ENCODE data around the gene LRFN4. TPM values are rescaled to one million over a fixed set of nuclear protein-coding genes. Genes with fewer than 3 reads are reported as not detected.

Gene LRFN4
- total and polyA plus RNA-seq, 2 of the 13 experiments (the other 11 are each of a cell fraction or from before 2014, with no cell fraction given), result 1.3 to 6.8 TPM

- TF ChIP-seq KDM6A (CRISPR knock-in tag; IDR thresholded peaks at IDR 0.05; ENCODE audit: low read depth) (peak; percentile 92), AKAP8 (CRISPR knock-in tag; IDR thresholded peaks at IDR 0.05) (no peak), RXRA (CRISPR knock-in tag; IDR thresholded peaks at IDR 0.05) (peak; percentile 90; the same call in 1 of the 2 replicates), ZKSCAN8 (CRISPR knock-in tag; IDR thresholded peaks at IDR 0.05; ENCODE audit: borderline replicate concordance) (peak; percentile 93; the same call in 1 of the 2 replicates), SAFB2 (CRISPR knock-in tag; IDR thresholded peaks at IDR 0.05; ENCODE audit: borderline replicate concordance, low read depth) (no peak), ZNF274 (CRISPR knock-in tag; IDR thresholded peaks at IDR 0.05) (no peak; the same call in 1 of the 2 replicates), ZNF720 (CRISPR knock-in tag; IDR thresholded peaks at IDR 0.05) (no peak), DMTF1 (CRISPR knock-in tag; IDR thresholded peaks at IDR 0.05) (no peak), IKZF1 (IDR thresholded peaks at IDR 0.05) (no peak), ZBTB1 (CRISPR knock-in tag; IDR thresholded peaks at IDR 0.05; ENCODE audit: borderline replicate concordance) (no peak), ZFP36 (IDR thresholded peaks at IDR 0.05; ENCODE audit: borderline replicate concordance, low read depth, low read length, partially characterized antibody) (no peak), EP300 (IDR thresholded peaks at IDR 0.05; ENCODE audit: low read depth in 2 of 2, low read length in 2 of 2) (peak; percentile 59 to 90; a peak in 3 of 4 replicates), EP300 (CRISPR knock-in tag; IDR thresholded peaks at IDR 0.05; ENCODE audit: borderline replicate concordance) (peak; percentile 94), MED8 (CRISPR knock-in tag; IDR thresholded peaks at IDR 0.05; ENCODE audit: insufficient replicate concordance) (peak; percentile 13), ZMYM4 (CRISPR knock-in tag; IDR thresholded peaks at IDR 0.05) (peak; percentile 58; the same call in 1 of the 2 replicates), ZNF24 (IDR thresholded peaks at IDR 0.05) (0 out of 2 replicates have a peak, but pooled peaks have one; percentile 27), ZFP41 (CRISPR knock-in tag; IDR thresholded peaks at IDR 0.05; ENCODE audit: borderline replicate concordance) (no peak), RNF2 (conservative IDR thresholded peaks at IDR 0.05; ENCODE audit: low read depth) (0 out of 2 replicates have a peak, but pooled peaks have one; percentile 20), ZNF17 (CRISPR knock-in tag; IDR thresholded peaks at IDR 0.05) (no peak), KLF12 (CRISPR knock-in tag; IDR thresholded peaks at IDR 0.05; ENCODE audit: borderline replicate concordance) (no peak), ZNF549 (CRISPR knock-in tag; IDR thresholded peaks at IDR 0.05) (no peak), FOXP1 (IDR thresholded peaks at IDR 0.05) (peak; percentile 59; the same call in 1 of the 2 replicates), FOXP1 (CRISPR knock-in tag; IDR thresholded peaks at IDR 0.05) (peak; percentile 95), CENPBD1 (CRISPR knock-in tag; IDR thresholded peaks at IDR 0.05; ENCODE audit: borderline replicate concordance, low read depth) (no peak), AHDC1 (CRISPR knock-in tag; IDR thresholded peaks at IDR 0.05; ENCODE audit: borderline replicate concordance) (peak; percentile 85; the same call in 1 of the 2 replicates)
Measured at GRCh38 chr11:66901964-66902390, 45.1 kb downstream of the LRFN4 start (continued).
